ENCODE measurements around the gene PPP6R2. TPM values are rescaled to one million over a fixed set of nuclear protein-coding genes. Genes with fewer than 3 reads are reported as not detected.

Gene PPP6R2
- total RNA-seq, 2 experiments from 2014 or later = 62.3 to 64.5 TPM

DNA sequence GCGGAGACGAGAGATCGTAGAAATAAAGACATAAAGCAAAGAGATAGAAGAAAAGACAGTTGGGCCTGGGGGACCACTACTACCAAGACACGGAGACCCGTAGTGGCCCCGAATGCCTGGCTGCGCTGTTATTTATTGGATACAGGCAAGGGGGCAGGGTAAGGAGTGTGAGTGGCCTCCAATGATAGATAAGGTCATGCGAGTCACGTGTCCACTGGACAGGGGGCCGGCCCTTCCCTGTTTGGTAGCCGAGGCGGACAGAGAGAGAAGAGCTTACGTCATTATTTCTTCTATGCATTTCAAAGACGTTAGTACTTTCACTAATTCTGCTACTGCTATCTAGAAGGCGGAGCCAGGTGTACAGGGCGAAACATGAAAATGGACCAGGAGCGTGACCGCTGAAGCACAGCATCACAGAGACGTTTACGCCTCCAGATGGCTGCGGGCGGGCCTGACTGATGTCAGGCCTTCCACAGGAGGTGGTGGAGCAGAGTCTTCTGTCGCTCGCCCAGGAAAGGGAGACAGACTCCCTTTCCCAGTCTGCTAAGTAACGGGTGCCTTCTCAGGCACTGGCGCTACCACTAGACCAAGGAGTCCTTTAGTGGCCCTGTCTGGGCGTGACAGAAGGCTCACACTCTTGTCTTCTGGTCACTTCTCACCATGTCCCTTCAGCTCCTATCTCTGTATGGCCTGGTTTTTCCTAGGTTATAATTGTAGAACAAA is 24.8 kb downstream of the PPP6R2 start:
- Histone ChIP-seq H3K9me2 (ENCODE audit: insufficient read depth, low read length) (no peaks in the 10 kb centered on the region), H3K36me3 (ENCODE audit: insufficient read depth, low read length) (peaks cover 63% of the 10 kb centered on the region), H3K4me3 (ENCODE audit: low read depth, low read length, poor library complexity, severe bottlenecking) (no peak overlapping the region), H3K27ac (ENCODE audit: low read depth, low read length, poor library complexity, severe bottlenecking) (no peak overlapping the region), H3K79me2 (ENCODE audit: insufficient read depth, low read depth, low read length) (peaks cover 41% of the 10 kb centered on the region; the same call in 1 of the 2 replicates), H3K9me3 (ENCODE audit: low read length) (no peaks in the 10 kb centered on the region), H4K20me1 (ENCODE audit: insufficient read depth, low read length) (no peaks in the 10 kb centered on the region), H3K4me1 (ENCODE audit: insufficient read depth, low read length, poor library complexity, severe bottlenecking) (no peaks in the 10 kb centered on the region), H2AFZ (ENCODE audit: low read length) (no peak overlapping the region), H3K4me2 (ENCODE audit: low read length) (no peak overlapping the region)
- ChIA-PET POLR2A (interaction anchor here (0.8 kb wide), 1 partner anchor 95 kb away, joined by 3 read pairs; no protein-coding TSS in a partner anchor), CTCF (ENCODE audit: unreplicated experiment) (no interaction called here)
- intact Hi-C loops (cut with micrococcal nuclease; ENCODE audit: unreplicated experiment) = no loop called here
- no TSS peak for BruUV-seq (replicated peaks)
- no peak for TF ChIP-seq EZH2phosphoT487 (IDR thresholded peaks at IDR 0.05; ENCODE audit: borderline replicate concordance, low read depth, low read length)
- TF ChIP-seq, protein P1, sequence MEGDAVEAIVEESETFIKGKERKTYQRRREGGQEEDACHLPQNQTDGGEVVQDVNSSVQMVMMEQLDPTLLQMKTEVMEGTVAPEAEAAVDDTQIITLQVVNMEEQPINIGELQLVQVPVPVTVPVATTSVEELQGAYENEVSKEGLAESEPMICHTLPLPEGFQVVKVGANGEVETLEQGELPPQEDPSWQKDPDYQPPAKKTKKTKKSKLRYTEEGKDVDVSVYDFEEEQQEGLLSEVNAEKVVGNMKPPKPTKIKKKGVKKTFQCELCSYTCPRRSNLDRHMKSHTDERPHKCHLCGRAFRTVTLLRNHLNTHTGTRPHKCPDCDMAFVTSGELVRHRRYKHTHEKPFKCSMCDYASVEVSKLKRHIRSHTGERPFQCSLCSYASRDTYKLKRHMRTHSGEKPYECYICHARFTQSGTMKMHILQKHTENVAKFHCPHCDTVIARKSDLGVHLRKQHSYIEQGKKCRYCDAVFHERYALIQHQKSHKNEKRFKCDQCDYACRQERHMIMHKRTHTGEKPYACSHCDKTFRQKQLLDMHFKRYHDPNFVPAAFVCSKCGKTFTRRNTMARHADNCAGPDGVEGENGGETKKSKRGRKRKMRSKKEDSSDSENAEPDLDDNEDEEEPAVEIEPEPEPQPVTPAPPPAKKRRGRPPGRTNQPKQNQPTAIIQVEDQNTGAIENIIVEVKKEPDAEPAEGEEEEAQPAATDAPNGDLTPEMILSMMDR (conservative IDR thresholded peaks at IDR 0.05; ENCODE audit: low read length) = no peak
- no peak for DNase-seq (ENCODE audit: low spot score)

DNA sequence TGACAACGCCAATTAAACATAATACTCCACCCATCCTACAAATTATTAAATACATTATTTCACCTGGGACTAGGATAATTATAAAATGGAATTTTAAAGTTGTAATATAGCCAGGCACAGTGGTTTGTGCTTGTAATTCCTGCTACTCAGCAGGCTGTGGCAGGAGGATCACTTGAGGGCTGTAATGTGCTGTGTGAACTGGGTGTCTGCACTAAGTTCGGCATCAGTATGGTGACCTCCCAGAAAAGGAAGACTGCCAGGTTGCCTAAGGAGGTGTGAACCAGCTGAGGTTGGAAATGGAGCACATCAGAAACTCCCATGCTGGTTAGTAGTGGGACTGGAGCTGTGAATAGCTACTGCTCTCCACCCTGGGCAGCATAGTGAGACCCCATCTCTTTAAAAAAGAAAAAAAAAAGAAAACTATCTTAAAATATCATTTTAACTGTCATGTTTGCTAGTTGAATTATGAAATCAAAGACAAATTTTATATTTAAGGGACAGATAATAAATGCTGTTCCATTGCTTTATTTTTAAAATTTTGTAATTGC is 28.0 kb downstream of the PPP6R2 start:
- peaks cover 25% of the 10 kb centered on the region; the same call in 1 of the 2 replicates for H3K79me2 ChIP-seq (ENCODE audit: insufficient read depth, low read depth, low read length)
- TF ChIP-seq, protein P1 (conservative IDR thresholded peaks at IDR 0.05; ENCODE audit: low read length) = no peak
- no peak for TF ChIP-seq EZH2phosphoT487 (IDR thresholded peaks at IDR 0.05; ENCODE audit: borderline replicate concordance, low read depth, low read length)
- POLR2A ChIA-PET = interaction anchor here (0.7 kb wide), 1 partner anchor 186 kb away, joined by 3 read pairs; no protein-coding TSS in a partner anchor
- H3K4me3 ChIP-seq (ENCODE audit: low read depth, low read length, poor library complexity, severe bottlenecking) = no peak overlapping the region
- no peak overlapping the region for H3K27ac ChIP-seq (ENCODE audit: low read depth, low read length, poor library complexity, severe bottlenecking)
- H4K20me1 ChIP-seq (ENCODE audit: insufficient read depth, low read length) = no peaks in the 10 kb centered on the region
- H3K4me1 ChIP-seq (ENCODE audit: insufficient read depth, low read length, poor library complexity, severe bottlenecking) = no peaks in the 10 kb centered on the region
- H3K4me2 ChIP-seq (ENCODE audit: low read length) = no peak overlapping the region
- no peak overlapping the region for H2AFZ ChIP-seq (ENCODE audit: low read length)
- no TSS peak for BruUV-seq (replicated peaks)
- peaks cover 81% of the 10 kb centered on the region for H3K36me3 ChIP-seq (ENCODE audit: insufficient read depth, low read length)
- no peaks in the 10 kb centered on the region for H3K9me2 ChIP-seq (ENCODE audit: insufficient read depth, low read length)
- peaks cover under 1% of the 10 kb centered on the region; the same call in 1 of the 2 replicates for H3K9me3 ChIP-seq (ENCODE audit: low read length)
- intact Hi-C loops (cut with micrococcal nuclease; ENCODE audit: unreplicated experiment) = no loop called here
- DNase-seq (ENCODE audit: low spot score) = no peak
- CTCF ChIA-PET (ENCODE audit: unreplicated experiment) = no interaction called here
